Spleen (tissue), 7 donors: ENCODE results near the gene MINK1.

Experiments
- CTCF ChIP-seq, 11 experiments: fragments of 200-600 bp in 7 of 11; fragments of 450-650 bp in 4 of 11; sonication (generic) in 4 of 11; IDR thresholded peaks in 8 of 11; conservative IDR thresholded peaks in 3 of 11; 1 replicate in 7 of 11; 2 replicates in 4 of 11; pipeline versions ENCODE4 v1.4.0 to v1.8.0; 2016 to 2021; ENCODE audit warnings: antibody characterized with exemption in 11 of 11, inconsistent platforms in 4 of 11, mild to moderate bottlenecking in 1 of 11
- POLR2A ChIP-seq, 3 donors: fragments of 450-650 bp; IDR thresholded peaks; one replicate each; pipeline ENCODE4 v1.5.1; 2017; ENCODE audit warnings: antibody characterized with exemption in 3 of 3, mild to moderate bottlenecking in 1 of 3
- POLR2AphosphoS5 ChIP-seq, 3 donors: sonication (generic); formaldehyde crosslinking; IDR thresholded peaks; one replicate each; pipeline ENCODE4 v1.5.1; 2017; ENCODE audit warnings: antibody characterized with exemption in 3 of 3
- donor health status: DM: no; HTN: no; CAD: no; lungs with moderate emphysema.
- donor health status: DM: no; HTN: no; CAD: no.
- donor health status: DM: no; HTN: no; CAD: no.

- TF ChIP-seq CTCF (IDR thresholded peaks at IDR 0.05 in 8 of 11, conservative IDR thresholded peaks at IDR 0.05 in 3 of 11) = no peak
- TF ChIP-seq POLR2AphosphoS5 (IDR thresholded peaks at IDR 0.05) = peak in 2 of 3 donors; percentile 67 to 81
- TF ChIP-seq POLR2A (IDR thresholded peaks at IDR 0.05) = no peak
These were observed 107.6 kb downstream of the MINK1 start for GRCh38 chr17:4940555-4941318.
